Neuronal stem cell (in vitro differentiated cells): Measurements from ENCODE around the gene BARX2.

Source experiments
- DNase-seq: peaks from one replicate; pipeline ENCODE4 v3.0.0-alpha.2; 2013; ENCODE audit warnings: low spot score
- H2AFZ ChIP-seq: one replicate; pipeline ENCODE4 v1.6.1; 2013; ENCODE audit warnings: mild to moderate bottlenecking, low read length, inconsistent platforms
- H2AK5ac ChIP-seq: 2 replicates; pipeline ENCODE4 v1.6.1; 2013; ENCODE audit warnings: low read depth, mild to moderate bottlenecking, inconsistent platforms, low read length, moderate library complexity, mixed read lengths
- H2BK120ac ChIP-seq: 2 replicates; pipeline ENCODE4 v1.6.1; 2013; ENCODE audit warnings: low read depth, mild to moderate bottlenecking, inconsistent platforms, low read length, moderate library complexity, mixed read lengths
- H2BK12ac ChIP-seq: one replicate; pipeline ENCODE4 v1.6.1; 2013; ENCODE audit warnings: low read length, inconsistent platforms
- H2BK15ac ChIP-seq: 2 replicates; pipeline ENCODE4 v1.6.1; 2013; ENCODE audit warnings: mild to moderate bottlenecking, low read length, inconsistent platforms, mixed read lengths
- H2BK5ac ChIP-seq: one replicate; pipeline ENCODE4 v1.6.1; 2013; ENCODE audit warnings: inconsistent platforms, mild to moderate bottlenecking, low read length, moderate library complexity
- H3K14ac ChIP-seq: one replicate; pipeline ENCODE4 v1.6.1; 2013; ENCODE audit warnings: low read length, inconsistent platforms
- H3K18ac ChIP-seq: 2 replicates; pipeline ENCODE4 v1.6.1; 2013; ENCODE audit warnings: low read length, inconsistent platforms
- H3K23ac ChIP-seq: 2 replicates; pipeline ENCODE4 v1.6.1; 2013; ENCODE audit warnings: low read depth, mild to moderate bottlenecking, mixed read lengths, low read length, inconsistent platforms; ENCODE audit not compliant: poor library complexity
- H3K27ac ChIP-seq: replicated peaks from 3 replicates; pipeline ENCODE4 v1.5.1; 2013; ENCODE audit warnings: low read length, inconsistent platforms
- H3K27me3 ChIP-seq, 3 experiments: 2 replicates each; pipeline ENCODE4 v1.6.1; 2013; ENCODE audit warnings: low read length in 3 of 3, mild to moderate bottlenecking in 2 of 3, inconsistent platforms in 1 of 3, low read depth in 1 of 3, mixed read lengths in 1 of 3, moderate library complexity in 1 of 3; ENCODE audit not compliant: control insufficient read depth in 3 of 3, insufficient read depth in 3 of 3
- H3K36me3 ChIP-seq, 2 donors: replicated peaks in 1 of 2; 2 replicates each; pipeline ENCODE4 v1.6.1; 2013; ENCODE audit warnings: low read length in 2 of 2; ENCODE audit not compliant: control insufficient read depth in 2 of 2, insufficient read depth in 2 of 2
- H3K4ac ChIP-seq: 2 replicates; pipeline ENCODE4 v1.6.1; 2013; ENCODE audit warnings: inconsistent platforms, mild to moderate bottlenecking, low read length, moderate library complexity
- H3K4me1 ChIP-seq, 2 donors: 1 replicate in 1 of 2; 2 replicates in 1 of 2; pipeline ENCODE4 v1.6.1; 2013; ENCODE audit warnings: low read length in 2 of 2, low read depth in 1 of 2; ENCODE audit not compliant: control insufficient read depth in 2 of 2, insufficient read depth in 1 of 2
- H3K4me2 ChIP-seq: one replicate; pipeline ENCODE4 v1.6.1; 2013; ENCODE audit warnings: mild to moderate bottlenecking, low read length, inconsistent platforms; ENCODE audit not compliant: insufficient read depth, poor library complexity, severe bottlenecking
- H3K4me3 ChIP-seq, 2 donors: 2 replicates each; pipeline ENCODE4 v1.5.1; 2013; ENCODE audit warnings: low read length in 2 of 2, mild to moderate bottlenecking in 2 of 2, inconsistent platforms in 1 of 2, moderate library complexity in 1 of 2
- H3K79me1 ChIP-seq: one replicate; pipeline ENCODE4 v1.6.1; 2013; ENCODE audit warnings: low read depth, mild to moderate bottlenecking, inconsistent platforms, low read length, moderate library complexity
- H3K9ac ChIP-seq: one replicate; pipeline ENCODE4 v1.6.1; 2013; ENCODE audit warnings: mild to moderate bottlenecking, low read depth, low read length, inconsistent platforms; ENCODE audit not compliant: poor library complexity
- H3K9me3 ChIP-seq, 2 donors: replicated peaks in 1 of 2; 2 replicates each; pipeline versions ENCODE3 to v1.6.1; 2013; ENCODE audit warnings: low read length in 2 of 2, mild to moderate bottlenecking in 2 of 2, inconsistent platforms in 1 of 2, low read depth in 1 of 2, mixed read lengths in 1 of 2, moderate library complexity in 1 of 2; ENCODE audit not compliant: control insufficient read depth in 2 of 2, insufficient read depth in 1 of 2
- H4K8ac ChIP-seq: one replicate; pipeline ENCODE4 v1.6.1; 2013; ENCODE audit warnings: low read depth, mild to moderate bottlenecking, inconsistent platforms, low read length, moderate library complexity
- H4K91ac ChIP-seq: one replicate; pipeline ENCODE4 v1.6.1; 2013; ENCODE audit warnings: low read length, low read depth, mild to moderate bottlenecking, inconsistent platforms; ENCODE audit not compliant: poor library complexity
- WGBS, 2 donors: extraction: QIAGEN DNeasy Blood & Tissue Kit; methylation state at CpG; one replicate each; pipeline ENCODE4 v1.1.7; 2013; ENCODE audit warnings: missing lambda C conversion rate in 2 of 2, mixed read lengths in 1 of 2; ENCODE audit not compliant: insufficient read length in 2 of 2, insufficient replicate concordance in 1 of 2; ENCODE audit errors: extremely low coverage in 2 of 2; 5-methylcytosine and 5-hydroxymethylcytosine counted together

Gene BARX2

DNA sequence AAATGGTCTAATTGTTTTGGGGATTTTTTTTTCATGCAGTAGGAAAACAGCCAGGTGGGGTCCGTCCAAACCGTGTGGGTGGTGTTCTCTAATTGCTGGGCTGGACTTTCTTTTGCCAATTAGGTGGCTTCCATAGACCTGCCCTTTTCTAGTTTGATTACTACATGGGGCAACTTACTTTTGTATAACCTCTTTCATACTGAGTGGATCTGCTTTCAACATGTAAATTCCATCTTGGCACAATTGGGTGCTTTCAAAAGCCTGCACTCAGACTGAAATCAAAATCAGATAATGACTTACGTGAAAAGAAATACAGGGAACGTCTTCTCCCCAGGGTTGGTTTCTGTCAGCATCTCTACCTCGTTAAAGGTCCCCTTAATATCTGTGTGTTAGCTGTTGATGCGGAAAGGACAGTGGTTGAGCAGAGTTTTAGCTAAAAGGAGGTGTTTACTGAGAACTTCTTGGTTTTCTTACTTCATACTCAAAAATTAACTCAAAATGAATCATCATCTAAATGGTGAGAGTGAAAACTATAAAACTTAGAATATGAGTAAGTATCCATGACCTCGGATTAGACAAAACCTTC is 72.1 kb downstream of the BARX2 start:
- Histone ChIP-seq H3K79me1 (no peaks in the 10 kb centered on the region), H3K4me2 (no peak overlapping the region), H2BK5ac (no peak overlapping the region), H3K9me3 (peaks cover 0 to 2% of the 10 kb centered on the region in 2 donors), H3K14ac (no peak overlapping the region), H4K91ac (no peak overlapping the region), H3K18ac (no peak overlapping the region), H3K23ac (no peak overlapping the region), H2BK15ac (no peak overlapping the region), H3K4me3 (no peak overlapping the region), H3K27me3 (no peaks in the 10 kb centered on the region), H3K4me1 (no peaks in the 10 kb centered on the region), H3K9ac (no peak overlapping the region), H2AK5ac (no peak overlapping the region), H3K36me3 (no peaks in the 10 kb centered on the region), H3K4ac (no peak overlapping the region), H3K27ac (no peak overlapping the region), H2BK120ac (no peak overlapping the region), H2BK12ac (no peak overlapping the region), H2AFZ (no peak overlapping the region), H4K8ac (no peak overlapping the region)
- WGBS, 2 donors, result no CpG with 5 or more reads among the region's 7 CpGs
- DNase-seq, result no peak

DNA sequence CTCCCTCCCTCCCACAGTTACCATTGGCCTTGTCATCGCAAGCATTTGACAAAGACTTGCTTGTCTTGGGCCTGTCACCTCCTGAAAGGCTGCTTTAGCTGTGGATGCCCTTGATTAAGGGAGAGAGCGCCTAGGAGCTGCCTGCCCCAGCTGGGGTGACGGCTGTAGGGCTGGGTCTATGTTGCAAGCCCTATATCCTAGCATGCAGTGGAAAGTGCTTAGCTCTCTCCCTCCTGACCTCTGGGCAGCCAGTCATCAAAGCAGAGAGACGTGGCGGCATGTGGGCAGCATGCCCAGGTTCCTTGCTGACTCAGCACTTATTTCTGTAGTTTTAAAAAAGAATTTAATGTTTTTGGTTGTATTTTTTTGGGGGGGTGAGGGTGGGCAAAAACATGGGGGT is 75.9 kb downstream of the BARX2 start:
- no peak overlapping the region for H3K14ac ChIP-seq
- no peaks in the 10 kb centered on the region for H3K36me3 ChIP-seq
- H3K4me2 ChIP-seq, result no peak overlapping the region
- H2AFZ ChIP-seq, result no peak overlapping the region
- no peak overlapping the region for H2BK12ac ChIP-seq
- DNase-seq, result no peak
- H4K8ac ChIP-seq, result no peak overlapping the region
- H3K4me3 ChIP-seq, result no peak overlapping the region
- no peak overlapping the region for H2BK5ac ChIP-seq
- peak overlapping the region; percentile 13 for H3K23ac ChIP-seq
- no peak overlapping the region for H2BK120ac ChIP-seq
- no peak overlapping the region for H4K91ac ChIP-seq
- no peaks in the 10 kb centered on the region for H3K79me1 ChIP-seq
- H3K9me3 ChIP-seq, result peaks cover 0 to 2% of the 10 kb centered on the region in 2 donors
- no peak overlapping the region for H3K9ac ChIP-seq
- peaks cover 0 to 15% of the 10 kb centered on the region in 2 donors for H3K4me1 ChIP-seq
- H3K18ac ChIP-seq, result peak overlapping the region; percentile 19
- H3K27me3 ChIP-seq, result no peaks in the 10 kb centered on the region
- no peak overlapping the region for H2AK5ac ChIP-seq
- H2BK15ac ChIP-seq, result no peak overlapping the region
- no CpG with 5 or more reads among the region's 5 CpGs for WGBS, 2 donors
- no peak overlapping the region for H3K27ac ChIP-seq
- H3K4ac ChIP-seq, result no peak overlapping the region

DNA sequence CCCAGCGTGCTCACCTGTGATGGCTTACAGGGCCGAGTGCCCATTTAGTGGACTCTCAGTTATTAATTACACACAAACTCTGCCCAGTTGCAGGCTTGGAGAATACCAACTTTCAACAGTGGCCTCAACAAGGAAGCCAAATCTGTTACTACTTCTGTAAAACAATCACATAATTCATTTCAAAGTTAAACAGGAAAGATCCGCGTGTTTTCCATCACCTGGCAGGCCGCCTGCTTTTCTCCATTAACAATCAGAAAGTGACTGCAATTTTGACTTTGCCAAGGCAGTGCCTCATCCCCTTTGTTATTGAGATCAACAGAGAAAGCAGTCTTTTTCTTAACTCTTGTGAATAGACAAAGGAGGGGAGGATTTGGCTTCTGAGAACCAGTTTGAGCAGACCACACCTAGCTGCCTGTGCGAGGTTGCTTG is 77.7 kb downstream of the BARX2 start:
- WGBS, 2 donors, result no CpG with 5 or more reads among the region's 6 CpGs
- Histone ChIP-seq H4K91ac (no peak overlapping the region), H3K23ac (no peak overlapping the region), H3K9me3 (peaks cover 0 to 2% of the 10 kb centered on the region in 2 donors), H3K4ac (no peak overlapping the region), H4K8ac (no peak overlapping the region), H3K9ac (no peak overlapping the region), H2BK5ac (no peak overlapping the region), H3K4me1 (peaks cover 0 to 23% of the 10 kb centered on the region in 2 donors), H2BK15ac (no peak overlapping the region), H3K4me2 (no peak overlapping the region), H2AFZ (no peak overlapping the region), H3K18ac (no peak overlapping the region), H2BK120ac (no peak overlapping the region), H3K4me3 (no peak overlapping the region), H3K36me3 (no peaks in the 10 kb centered on the region), H3K79me1 (no peaks in the 10 kb centered on the region), H3K27me3 (no peaks in the 10 kb centered on the region), H2AK5ac (no peak overlapping the region), H2BK12ac (no peak overlapping the region), H3K14ac (no peak overlapping the region), H3K27ac (no peak overlapping the region)
- peak; percentile 30 for DNase-seq

DNA sequence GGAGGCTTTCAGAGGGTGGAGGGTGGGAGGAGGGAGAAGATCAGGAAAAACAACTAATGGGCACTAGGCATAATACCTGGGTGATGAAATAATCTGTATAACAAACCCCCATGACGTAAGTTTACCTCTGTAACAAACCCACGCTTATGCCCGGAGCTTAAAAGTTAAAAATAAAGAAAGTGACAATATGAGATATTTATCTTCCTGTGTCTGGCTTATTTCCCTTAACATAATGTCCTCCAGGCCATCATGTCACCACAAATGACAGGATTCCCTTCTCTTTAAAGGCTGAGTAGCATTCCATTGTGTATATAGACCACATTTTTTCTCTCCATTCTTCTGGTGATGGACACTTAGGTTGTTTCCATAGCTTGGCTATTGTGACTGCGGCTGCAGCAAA is 79.5 kb downstream of the BARX2 start:
- H3K14ac ChIP-seq, result no peak overlapping the region

More for the DNA sequence above, 79.5 kb downstream of the BARX2 start:
- Histone ChIP-seq H2BK120ac (no peak overlapping the region), H2BK15ac (no peak overlapping the region), H4K8ac (no peak overlapping the region), H3K4me2 (no peak overlapping the region), H3K4me3 (no peak overlapping the region), H2BK5ac (no peak overlapping the region), H3K9me3 (no peaks in the 10 kb centered on the region), H4K91ac (no peak overlapping the region), H3K27me3 (no peaks in the 10 kb centered on the region), H3K18ac (no peak overlapping the region), H2AFZ (no peak overlapping the region), H3K4me1 (peaks cover 0 to 25% of the 10 kb centered on the region in 2 donors), H3K27ac (no peak overlapping the region), H3K9ac (no peak overlapping the region), H3K36me3 (no peaks in the 10 kb centered on the region), H3K23ac (no peak overlapping the region), H3K79me1 (no peaks in the 10 kb centered on the region), H2AK5ac (no peak overlapping the region), H2BK12ac (no peak overlapping the region), H3K4ac (no peak overlapping the region)
- WGBS, 2 donors, result no CpG with 5 or more reads among the region's 4 CpGs
- DNase-seq, result no peak
